AG08396 (cell line): Measurements from ENCODE around the gene ANGPTL7.
"Not testable (repeated sequence)": the region's sequence is repeated elsewhere in the genome, so short reads cannot be mapped to it uniquely, and the experiment has no call there.

Experiments
- DNase-seq: peaks from one replicate; pipeline ENCODE4 v3.0.0; 2012; ENCODE audit warnings: low spot score, mixed read lengths

Gene ANGPTL7

GRCh38 chr1:11188858-11189451, at the start of gene ANGPTL7:
TSS of gene ANGPTL7 (plus strand) at chr1:11189355. CDS start at chr1:11189580, 225 bp downstream.
- DNase-seq, result no peak

- DNase-seq, result no peak
These were observed 46.4 kb upstream of the ANGPTL7 start for GRCh38 chr1:11142618-11143391.

GRCh38 chr1:11143401-11143800, 45.8 kb upstream of the ANGPTL7 start:
- no peak for DNase-seq

- no peak for DNase-seq
These were observed 45.2 kb upstream of the ANGPTL7 start for GRCh38 chr1:11143907-11144306.

GRCh38 chr1:11144570-11145256, 44.4 kb upstream of the ANGPTL7 start:
- no peak for DNase-seq

GRCh38 chr1:11145741-11146140, 43.4 kb upstream of the ANGPTL7 start:
- DNase-seq, result no peak

- no peak for DNase-seq
These were observed 41.9 kb upstream of the ANGPTL7 start for GRCh38 chr1:11147197-11147770.

- DNase-seq, result no peak
These were observed 38.8 kb upstream of the ANGPTL7 start for GRCh38 chr1:11150326-11150725.

- DNase-seq, result no peak
These were observed 38.0 kb upstream of the ANGPTL7 start for GRCh38 chr1:11151114-11151513.

GRCh38 chr1:11151826-11152612, 37.1 kb upstream of the ANGPTL7 start:
- no peak for DNase-seq

GRCh38 chr1:11152755-11153154, 36.4 kb upstream of the ANGPTL7 start:
- DNase-seq, result no peak

GRCh38 chr1:11153184-11153583, 36.0 kb upstream of the ANGPTL7 start:
- DNase-seq, result no peak

GRCh38 chr1:11156441-11156840, 32.7 kb upstream of the ANGPTL7 start:
- no peak for DNase-seq

- DNase-seq, result no peak
These were observed 32.2 kb upstream of the ANGPTL7 start for GRCh38 chr1:11156963-11157362.

GRCh38 chr1:11157394-11157793, 31.8 kb upstream of the ANGPTL7 start:
- no peak for DNase-seq

- peak; percentile 32 for DNase-seq
These were observed 31.3 kb upstream of the ANGPTL7 start for GRCh38 chr1:11157867-11158266.

- DNase-seq, result no peak
These were observed 30.9 kb upstream of the ANGPTL7 start for GRCh38 chr1:11158291-11158690.

GRCh38 chr1:11158720-11159321, 30.3 kb upstream of the ANGPTL7 start:
- peak; percentile 74 for DNase-seq

GRCh38 chr1:11162752-11163151, 26.4 kb upstream of the ANGPTL7 start:
- not testable (repeated sequence) for DNase-seq

GRCh38 chr1:11166744-11167143, 22.4 kb upstream of the ANGPTL7 start:
- not testable (repeated sequence) for DNase-seq

GRCh38 chr1:11168731-11169130, 20.4 kb upstream of the ANGPTL7 start:
- DNase-seq, result no peak
